Right atrium auricular region (tissue), 2 donors: ENCODE data around the gene SLC29A2. TPM values are rescaled to one million over a fixed set of nuclear protein-coding genes. Genes with fewer than 3 reads are reported as not detected.
A peak's percentile ranks its signal among the peaks of the same experiment; 100 is the strongest.

Experiments
- DNase-seq: peaks from one replicate; pipeline ENCODE4 v3.0.0-alpha.2; 2019; ENCODE audit warnings: low spot score
- H3K27ac ChIP-seq, 2 donors: fragments of 200-600 bp; sonication (generic); 1 replicate in 1 of 2; 2 replicates in 1 of 2; pipeline ENCODE4 v1.5.1; 2016 to 2019
- H3K27me3 ChIP-seq, 2 donors: fragments of 200-600 bp; sonication (generic); one replicate each; pipeline versions ENCODE4 v1.5.1 to v1.6.0; 2017 to 2019
- H3K36me3 ChIP-seq: fragments of 200-600 bp; sonication (generic); one replicate; pipeline ENCODE4 v1.5.1; 2016
- H3K4me1 ChIP-seq, 2 donors: fragments of 200-600 bp; sonication (generic); one replicate each; pipeline versions ENCODE4 v1.5.1 to v1.6.0; 2017 to 2019
- H3K4me3 ChIP-seq, 2 donors: fragments of 200-600 bp; sonication (generic); 1 replicate in 1 of 2; 2 replicates in 1 of 2; pipeline ENCODE4 v1.5.1; 2017 to 2019; ENCODE audit warnings: mild to moderate bottlenecking in 1 of 2, moderate library complexity in 1 of 2
- H3K9me3 ChIP-seq, 2 donors: fragments of 200-600 bp; sonication (generic); one replicate each; pipeline ENCODE4 v1.5.1; 2019
- CTCF ChIP-seq, 2 donors: fragments of 200-600 bp; sonication (generic); IDR thresholded peaks; one replicate each; pipeline ENCODE4 v1.5.1; 2019; ENCODE audit warnings: antibody characterized with exemption in 2 of 2
- total RNA-seq, 2 donors: library from RNA; depleted of rRNA; stranded (reverse); fragments of >200 nt; gene quantifications; one replicate each; pipeline ENCODE4 v1.1.0, GENCODE V29; 2016

SLC29A2 gene
- total RNA-seq, 2 donors from 2014 or later, result 16.9 to 19.9 TPM

- peaks cover 0 to 61% of the 10 kb centered on the region in 2 donors for H3K4me1 ChIP-seq
- H3K27me3 ChIP-seq, result no peaks in the 10 kb centered on the region
- peak overlapping the region; percentile 78 to 90 for H3K27ac ChIP-seq
- no peaks in the 10 kb centered on the region for H3K9me3 ChIP-seq
- no peak for TF ChIP-seq CTCF (IDR thresholded peaks at IDR 0.05)
- DNase-seq, result no peak
- no peaks in the 10 kb centered on the region for H3K36me3 ChIP-seq
- peak overlapping the region; percentile 33 to 58 for H3K4me3 ChIP-seq
Observed at GRCh38 chr11:66315498-66315885, 56.1 kb downstream of the SLC29A2 start.

- TF ChIP-seq CTCF (IDR thresholded peaks at IDR 0.05), result no peak
- H3K4me3 ChIP-seq, result peak overlapping the region; percentile 33 to 58
- no peaks in the 10 kb centered on the region for H3K36me3 ChIP-seq
- no peak for DNase-seq
- H3K4me1 ChIP-seq, result peaks cover 0 to 61% of the 10 kb centered on the region in 2 donors
- no peaks in the 10 kb centered on the region for H3K9me3 ChIP-seq
- H3K27me3 ChIP-seq, result no peaks in the 10 kb centered on the region
- H3K27ac ChIP-seq, result peak overlapping the region; percentile 90 to 94
Observed at GRCh38 chr11:66314561-66315497, 56.7 kb downstream of the SLC29A2 start.

DNA sequence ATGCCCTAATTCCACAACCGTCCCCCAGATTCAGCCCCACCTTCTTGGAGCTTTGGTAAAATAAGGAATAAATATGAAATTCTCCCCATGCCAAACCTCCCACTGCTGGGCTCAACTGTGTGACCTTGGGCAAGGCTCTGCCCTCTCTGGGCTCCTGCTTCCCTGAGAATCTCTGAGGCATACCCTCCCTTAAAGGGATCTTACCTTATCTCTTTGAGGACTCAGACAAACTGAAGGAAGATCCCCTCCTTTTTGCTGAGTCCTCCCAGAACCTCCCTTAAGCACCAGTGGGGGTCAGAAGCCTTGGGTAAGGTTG lies 57.4 kb downstream of the SLC29A2 start:
- Histone ChIP-seq H3K36me3 (no peaks in the 10 kb centered on the region), H3K27ac (peak overlapping the region; percentile 90 to 94), H3K27me3 (no peaks in the 10 kb centered on the region), H3K4me1 (peaks cover 0 to 61% of the 10 kb centered on the region in 2 donors), H3K4me3 (peak overlapping the region; percentile 36 to 58), H3K9me3 (no peaks in the 10 kb centered on the region)
- DNase-seq, result no peak
- no peak for TF ChIP-seq CTCF (IDR thresholded peaks at IDR 0.05)

GRCh38 chr11:66313321-66314185 lies 58.0 kb downstream of the SLC29A2 start:
- no peaks in the 10 kb centered on the region for H3K36me3 ChIP-seq
- no peak for TF ChIP-seq CTCF (IDR thresholded peaks at IDR 0.05)
- peak overlapping the region; percentile 90 to 94 for H3K27ac ChIP-seq
- H3K9me3 ChIP-seq, result no peaks in the 10 kb centered on the region
- no peaks in the 10 kb centered on the region for H3K27me3 ChIP-seq
- peak overlapping the region; percentile 36 to 58 for H3K4me3 ChIP-seq
- DNase-seq, result no peak
- peaks cover 0 to 57% of the 10 kb centered on the region in 2 donors for H3K4me1 ChIP-seq

- Histone ChIP-seq H3K4me3 (peak overlapping the region; percentile 40 to 58), H3K27ac (peak overlapping the region; percentile 90 to 94), H3K36me3 (no peaks in the 10 kb centered on the region), H3K9me3 (no peaks in the 10 kb centered on the region), H3K27me3 (no peaks in the 10 kb centered on the region), H3K4me1 (peaks cover 0 to 49% of the 10 kb centered on the region in 2 donors)
- TF ChIP-seq CTCF (IDR thresholded peaks at IDR 0.05), result no peak
- peak; percentile 98 for DNase-seq
Observed at GRCh38 chr11:66312549-66313320, 58.8 kb downstream of the SLC29A2 start.
